DOHH2 (cell line): Measurements from ENCODE around the gene PPFIA3.

Experiments
- H3F3A ChIP-seq: fragments of 200-600 bp; sonication (generic), shearing (Covaris generic); 2 replicates; pipeline ENCODE4 v1.6.0; 2016; ENCODE audit warnings: antibody characterized with exemption, mild to moderate bottlenecking; ENCODE audit not compliant: control insufficient read depth, insufficient read depth
- H3K27ac ChIP-seq: fragments of 200-600 bp; sonication (generic); 2 replicates; pipeline ENCODE4 v1.5.1; 2014; ENCODE audit warnings: low read depth, mild to moderate bottlenecking, low read length, moderate library complexity
- H3K27me3 ChIP-seq: fragments of 200-600 bp; sonication (generic); 2 replicates; pipeline ENCODE4 v1.6.1; 2014; ENCODE audit warnings: mild to moderate bottlenecking, low read length, mixed read lengths; ENCODE audit not compliant: control insufficient read depth
- H3K36me3 ChIP-seq: fragments of 200-600 bp; sonication (generic); 2 replicates; pipeline ENCODE4 v1.6.1; 2014; ENCODE audit warnings: mild to moderate bottlenecking, low read length, moderate library complexity, mixed read lengths; ENCODE audit not compliant: control insufficient read depth
- H3K4me1 ChIP-seq: fragments of 200-600 bp; sonication (generic); 2 replicates; pipeline ENCODE4 v1.6.1; 2014; ENCODE audit warnings: mild to moderate bottlenecking, low read length, mixed read lengths; ENCODE audit not compliant: control insufficient read depth
- H3K4me2 ChIP-seq: fragments of 200-600 bp; sonication (generic); 2 replicates; pipeline ENCODE4 v1.6.0; 2014; ENCODE audit warnings: mild to moderate bottlenecking, low read length, moderate library complexity
- H3K4me3 ChIP-seq: fragments of 200-600 bp; sonication (generic); 2 replicates; pipeline ENCODE4 v1.5.1; 2014; ENCODE audit warnings: mild to moderate bottlenecking, low read length, mixed read lengths
- H3K79me2 ChIP-seq: fragments of 200-600 bp; sonication (generic); 2 replicates; pipeline ENCODE4 v1.6.1; 2014; ENCODE audit warnings: mild to moderate bottlenecking, low read length, mixed read lengths; ENCODE audit not compliant: control insufficient read depth
- H3K9me2 ChIP-seq: fragments of 200-600 bp; sonication (generic); replicated peaks from 2 replicates; pipeline ENCODE4 v1.6.1; 2014; ENCODE audit warnings: mild to moderate bottlenecking, low read length, mixed read lengths; ENCODE audit not compliant: control insufficient read depth
- H3K9me3 ChIP-seq: fragments of 200-600 bp; sonication (generic); 2 replicates; pipeline ENCODE4 v1.6.1; 2014; ENCODE audit warnings: antibody characterized with exemption, low read length, mixed read lengths; ENCODE audit not compliant: control insufficient read depth, insufficient read depth
- H4K20me1 ChIP-seq: fragments of 200-600 bp; sonication (generic); 2 replicates; pipeline ENCODE4 v1.6.0; 2014; ENCODE audit warnings: low read depth, mild to moderate bottlenecking, antibody characterized with exemption, low read length, moderate library complexity; ENCODE audit not compliant: control insufficient read depth, insufficient read depth
- EZH2phosphoT487 ChIP-seq: fragments of 200-600 bp; sonication (generic); IDR thresholded peaks from 2 replicates; pipeline ENCODE4 v1.6.1; 2017; ENCODE audit warnings: borderline replicate concordance, mild to moderate bottlenecking, antibody characterized with exemption, low read length, moderate library complexity, mixed read lengths
- TF ChIP-seq, protein P1 (sequence below): fragments of 200-600 bp; sonication (generic); IDR thresholded peaks from one replicate; pipeline ENCODE4 v1.5.1; 2014; ENCODE audit warnings: antibody characterized with exemption, mild to moderate bottlenecking, low read depth, low read length; ENCODE audit not compliant: poor library complexity, severe bottlenecking

Gene PPFIA3

GRCh38 chr19:49193822-49194394, 74.6 kb downstream of the PPFIA3 start:
- H3K9me2 ChIP-seq: no peaks in the 10 kb centered on the region
- no peaks in the 10 kb centered on the region for H3K9me3 ChIP-seq
- no peak overlapping the region for H3K27ac ChIP-seq
- 0 out of 2 replicates have a peak, but pooled peaks cover 2% of the 10 kb centered on the region for H3K27me3 ChIP-seq
- peaks cover 11% of the 10 kb centered on the region for H3K4me1 ChIP-seq
- H3K36me3 ChIP-seq: no peaks in the 10 kb centered on the region
- no peak for TF ChIP-seq EZH2phosphoT487
- TF ChIP-seq, protein P1, sequence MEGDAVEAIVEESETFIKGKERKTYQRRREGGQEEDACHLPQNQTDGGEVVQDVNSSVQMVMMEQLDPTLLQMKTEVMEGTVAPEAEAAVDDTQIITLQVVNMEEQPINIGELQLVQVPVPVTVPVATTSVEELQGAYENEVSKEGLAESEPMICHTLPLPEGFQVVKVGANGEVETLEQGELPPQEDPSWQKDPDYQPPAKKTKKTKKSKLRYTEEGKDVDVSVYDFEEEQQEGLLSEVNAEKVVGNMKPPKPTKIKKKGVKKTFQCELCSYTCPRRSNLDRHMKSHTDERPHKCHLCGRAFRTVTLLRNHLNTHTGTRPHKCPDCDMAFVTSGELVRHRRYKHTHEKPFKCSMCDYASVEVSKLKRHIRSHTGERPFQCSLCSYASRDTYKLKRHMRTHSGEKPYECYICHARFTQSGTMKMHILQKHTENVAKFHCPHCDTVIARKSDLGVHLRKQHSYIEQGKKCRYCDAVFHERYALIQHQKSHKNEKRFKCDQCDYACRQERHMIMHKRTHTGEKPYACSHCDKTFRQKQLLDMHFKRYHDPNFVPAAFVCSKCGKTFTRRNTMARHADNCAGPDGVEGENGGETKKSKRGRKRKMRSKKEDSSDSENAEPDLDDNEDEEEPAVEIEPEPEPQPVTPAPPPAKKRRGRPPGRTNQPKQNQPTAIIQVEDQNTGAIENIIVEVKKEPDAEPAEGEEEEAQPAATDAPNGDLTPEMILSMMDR: no peak
- no peak overlapping the region for H3K4me2 ChIP-seq
- no peak overlapping the region for H3K4me3 ChIP-seq
- no peaks in the 10 kb centered on the region for H3F3A ChIP-seq
- no peaks in the 10 kb centered on the region for H3K79me2 ChIP-seq
- no peaks in the 10 kb centered on the region for H4K20me1 ChIP-seq

DNA sequence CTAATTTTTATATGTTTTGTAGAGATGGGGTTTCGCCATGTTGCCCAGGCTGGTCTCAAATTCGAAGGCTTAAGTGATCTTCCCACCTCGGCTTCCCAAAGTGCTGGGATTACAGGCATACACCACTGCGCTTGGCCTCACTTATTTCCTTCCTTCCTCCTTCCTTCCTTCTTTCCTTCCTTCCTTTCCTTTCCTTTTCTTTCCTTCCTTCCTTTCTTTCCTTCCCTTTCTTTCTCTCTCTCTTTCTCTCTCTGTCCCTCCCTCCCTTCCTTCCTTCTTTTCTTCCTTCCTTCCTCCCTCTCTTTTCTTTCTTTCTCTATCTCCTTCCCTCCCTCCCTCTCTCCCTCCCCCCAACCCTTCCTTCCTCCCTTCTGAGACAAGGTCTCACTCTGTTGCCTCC, 75.1 kb downstream of the PPFIA3 start:
- no peaks in the 10 kb centered on the region for H3K36me3 ChIP-seq
- H3K27ac ChIP-seq: no peak overlapping the region
- H3K9me2 ChIP-seq: no peaks in the 10 kb centered on the region
- TF ChIP-seq EZH2phosphoT487: no peak
- TF ChIP-seq, protein P1: no peak
- H4K20me1 ChIP-seq: no peaks in the 10 kb centered on the region
- no peak overlapping the region for H3K4me3 ChIP-seq
- H3K4me2 ChIP-seq: no peak overlapping the region
- H3K79me2 ChIP-seq: no peaks in the 10 kb centered on the region
- H3K9me3 ChIP-seq: no peaks in the 10 kb centered on the region
- H3K4me1 ChIP-seq: peaks cover 8% of the 10 kb centered on the region
- H3F3A ChIP-seq: no peaks in the 10 kb centered on the region
- H3K27me3 ChIP-seq: 0 out of 2 replicates have a peak, but pooled peaks cover 2% of the 10 kb centered on the region

GRCh38 chr19:49196527-49197240, 77.3 kb downstream of the PPFIA3 start:
- H3K4me3 ChIP-seq: no peak overlapping the region
- TF ChIP-seq, protein P1: no peak
- TF ChIP-seq EZH2phosphoT487: no peak
- H4K20me1 ChIP-seq: no peaks in the 10 kb centered on the region
- H3F3A ChIP-seq: peaks cover 6% of the 10 kb centered on the region
- no peaks in the 10 kb centered on the region for H3K9me3 ChIP-seq
- no peaks in the 10 kb centered on the region for H3K9me2 ChIP-seq
- no peak overlapping the region for H3K27ac ChIP-seq
- no peak overlapping the region for H3K4me2 ChIP-seq
- peaks cover 2% of the 10 kb centered on the region; the same call in 1 of the 2 replicates for H3K4me1 ChIP-seq
- H3K36me3 ChIP-seq: no peaks in the 10 kb centered on the region
- no peaks in the 10 kb centered on the region for H3K79me2 ChIP-seq
- 0 out of 2 replicates have a peak, but pooled peaks cover 2% of the 10 kb centered on the region for H3K27me3 ChIP-seq
